Measurements from ENCODE around the gene CD164L2.

Gene CD164L2

GRCh38 chr1:27427329-27427728 lies 44.2 kb upstream of the CD164L2 start:
- no peak for TF ChIP-seq CTCF (IDR thresholded peaks at IDR 0.05)
- DNase-seq (ENCODE audit: low spot score), result no peak
- peak overlapping the region; percentile 88 to 90 for H3K27ac ChIP-seq

GRCh38 chr1:27423709-27424108 lies 40.6 kb upstream of the CD164L2 start:
- Histone ChIP-seq H3K4me3 (no peak overlapping the region), H3K27ac (peak overlapping the region in 1 of 2 donors; percentile 4)
- TF ChIP-seq CTCF (IDR thresholded peaks at IDR 0.05), result no peak
- DNase-seq (ENCODE audit: low spot score), result no peak

More at GRCh38 chr1:27427329-27427728, 44.2 kb upstream of the CD164L2 start:
- peak overlapping the region; percentile 55 for H3K4me3 ChIP-seq

GRCh38 chr1:27418326-27419185 lies 35.4 kb upstream of the CD164L2 start:
- Histone ChIP-seq H3K4me3 (no peak overlapping the region), H3K27ac (peak overlapping the region; percentile 71 to 85)
- TF ChIP-seq CTCF (IDR thresholded peaks at IDR 0.05), result no peak
- DNase-seq (ENCODE audit: low spot score), result peak; percentile 90

- H3K27ac ChIP-seq, result peak overlapping the region; percentile 71 to 85
- no peak for DNase-seq (ENCODE audit: low spot score)
- no peak overlapping the region for H3K4me3 ChIP-seq
- no peak for TF ChIP-seq CTCF (IDR thresholded peaks at IDR 0.05)
These were observed 34.6 kb upstream of the CD164L2 start for GRCh38 chr1:27417713-27418112.

- H3K27ac ChIP-seq, result peak overlapping the region in 1 of 2 donors; percentile 21
- TF ChIP-seq CTCF (IDR thresholded peaks at IDR 0.05), result peak; percentile 22
- H3K4me3 ChIP-seq, result no peak overlapping the region
- no peak for DNase-seq (ENCODE audit: low spot score)
These were observed 33.4 kb upstream of the CD164L2 start for GRCh38 chr1:27416387-27417111.

- Histone ChIP-seq H3K4me3 (no peak overlapping the region), H3K27ac (no peak overlapping the region)
- no peak for DNase-seq (ENCODE audit: low spot score)
- no peak for TF ChIP-seq CTCF (IDR thresholded peaks at IDR 0.05)
These were observed 31.0 kb upstream of the CD164L2 start for GRCh38 chr1:27414091-27414490.

Measured in coronary artery (tissue), 2 donors.